ENCODE results near the gene LPP.

- no peak for TF ChIP-seq POLR2AphosphoS5 (IDR thresholded peaks at IDR 0.05; ENCODE audit: low read depth, low read length)
- TF ChIP-seq REST (IDR thresholded peaks at IDR 0.05; ENCODE audit: insufficient read depth in 1 of 2, low read depth in 2 of 2, low read length in 2 of 2), result no peak
Observed at GRCh38 chr3:188191460-188191859, 37.5 kb downstream of the LPP start.
